ENCODE data around the gene POMT1.
A peak's percentile ranks its signal among the peaks of the same experiment; 100 is the strongest.
"Not testable (repeated sequence)": the region's sequence is repeated elsewhere in the genome, so short reads cannot be mapped to it uniquely, and the experiment has no call there.

Gene POMT1, protein sequence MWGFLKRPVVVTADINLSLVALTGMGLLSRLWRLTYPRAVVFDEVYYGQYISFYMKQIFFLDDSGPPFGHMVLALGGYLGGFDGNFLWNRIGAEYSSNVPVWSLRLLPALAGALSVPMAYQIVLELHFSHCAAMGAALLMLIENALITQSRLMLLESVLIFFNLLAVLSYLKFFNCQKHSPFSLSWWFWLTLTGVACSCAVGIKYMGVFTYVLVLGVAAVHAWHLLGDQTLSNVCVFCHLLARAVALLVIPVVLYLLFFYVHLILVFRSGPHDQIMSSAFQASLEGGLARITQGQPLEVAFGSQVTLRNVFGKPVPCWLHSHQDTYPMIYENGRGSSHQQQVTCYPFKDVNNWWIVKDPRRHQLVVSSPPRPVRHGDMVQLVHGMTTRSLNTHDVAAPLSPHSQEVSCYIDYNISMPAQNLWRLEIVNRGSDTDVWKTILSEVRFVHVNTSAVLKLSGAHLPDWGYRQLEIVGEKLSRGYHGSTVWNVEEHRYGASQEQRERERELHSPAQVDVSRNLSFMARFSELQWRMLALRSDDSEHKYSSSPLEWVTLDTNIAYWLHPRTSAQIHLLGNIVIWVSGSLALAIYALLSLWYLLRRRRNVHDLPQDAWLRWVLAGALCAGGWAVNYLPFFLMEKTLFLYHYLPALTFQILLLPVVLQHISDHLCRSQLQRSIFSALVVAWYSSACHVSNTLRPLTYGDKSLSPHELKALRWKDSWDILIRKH

GRCh38 chr9:131502781-131503625 lies at the start of gene POMT1:
TSS of gene POMT1 (plus strand) at chr9:131502918. CDS start at chr9:131504219, 1,301 bp downstream.
- DNase-seq, result peak; percentile 87 to 97 (median 95)

GRCh38 chr9:131454028-131454427 lies 48.7 kb upstream of the POMT1 start:
- no peak for DNase-seq

GRCh38 chr9:131455655-131456054 lies 47.1 kb upstream of the POMT1 start:
- not testable (repeated sequence) for DNase-seq

- no peak for DNase-seq
These were observed 45.0 kb upstream of the POMT1 start for GRCh38 chr9:131457746-131458145.

DNA sequence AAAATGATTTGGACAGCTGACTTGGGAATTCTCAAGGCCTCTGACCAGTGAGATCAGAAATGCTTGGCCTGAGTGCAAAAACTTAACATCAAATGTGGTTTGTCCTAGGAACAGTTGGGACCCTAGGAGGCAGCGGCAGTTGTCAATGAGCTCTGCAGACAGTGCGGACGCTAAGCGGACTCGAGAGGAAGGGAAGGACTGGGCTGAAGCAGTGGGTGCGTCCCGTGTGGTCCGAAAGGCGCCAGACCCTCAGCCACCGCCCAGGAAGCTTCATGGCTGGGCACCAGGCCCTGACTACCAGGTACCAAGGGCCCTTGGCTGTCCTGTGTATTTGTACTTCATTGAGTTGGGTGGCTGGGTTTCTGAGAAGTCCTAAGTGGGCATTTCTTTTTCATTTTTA lies 43.7 kb upstream of the POMT1 start:
- DNase-seq, result no peak

DNA sequence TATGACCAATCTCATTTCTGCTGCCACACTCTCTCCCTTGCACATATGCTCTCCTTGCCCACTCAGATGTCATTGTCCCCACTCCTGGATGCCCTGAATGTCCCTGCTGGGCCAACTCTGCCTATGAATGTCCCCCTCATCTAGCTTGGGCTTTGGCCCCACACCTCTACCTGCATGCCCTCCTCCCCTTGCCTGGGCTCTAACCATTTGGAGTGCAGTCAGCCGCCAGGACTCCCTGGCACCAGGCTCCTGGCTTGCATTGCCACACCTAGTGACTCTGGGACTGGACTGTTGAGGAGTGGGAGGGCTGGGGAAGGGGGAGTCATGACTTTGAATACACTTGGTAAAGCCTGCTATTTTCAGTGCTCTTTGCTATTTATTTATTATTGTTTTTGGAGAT lies 41.6 kb upstream of the POMT1 start:
- DNase-seq, result no peak

DNA sequence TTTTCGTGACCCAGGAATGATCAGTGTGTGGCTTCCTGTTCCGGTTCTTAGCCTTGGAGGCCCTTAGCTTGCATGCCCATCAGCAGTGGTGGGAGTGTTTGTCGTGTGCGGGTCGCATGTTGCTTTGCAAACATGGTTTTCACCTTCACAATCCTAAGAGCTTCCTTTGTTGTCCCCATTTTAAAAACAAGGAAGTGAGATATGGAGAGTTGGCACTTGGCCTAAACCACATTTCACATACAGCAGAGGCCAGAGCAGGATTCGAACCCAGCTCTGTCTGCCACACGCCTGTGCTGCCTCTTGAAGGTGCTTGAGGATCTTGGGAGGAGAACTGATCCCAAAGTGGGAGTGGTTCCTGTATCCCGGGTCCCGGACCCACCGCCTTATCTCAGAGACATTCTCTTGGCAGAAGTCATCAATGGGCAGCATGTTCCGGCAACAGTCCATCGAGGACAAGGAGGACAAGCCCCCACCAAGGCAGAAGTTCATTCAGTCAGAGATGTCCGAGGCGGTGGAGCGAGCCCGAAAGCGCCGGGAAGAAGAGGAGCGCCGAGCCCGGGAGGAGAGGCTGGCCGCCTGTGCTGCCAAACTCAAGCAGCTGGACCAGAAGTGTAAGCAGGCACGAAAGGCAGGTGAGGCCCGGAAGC lies 38.2 kb upstream of the POMT1 start:
- DNase-seq, result no peak

DNA sequence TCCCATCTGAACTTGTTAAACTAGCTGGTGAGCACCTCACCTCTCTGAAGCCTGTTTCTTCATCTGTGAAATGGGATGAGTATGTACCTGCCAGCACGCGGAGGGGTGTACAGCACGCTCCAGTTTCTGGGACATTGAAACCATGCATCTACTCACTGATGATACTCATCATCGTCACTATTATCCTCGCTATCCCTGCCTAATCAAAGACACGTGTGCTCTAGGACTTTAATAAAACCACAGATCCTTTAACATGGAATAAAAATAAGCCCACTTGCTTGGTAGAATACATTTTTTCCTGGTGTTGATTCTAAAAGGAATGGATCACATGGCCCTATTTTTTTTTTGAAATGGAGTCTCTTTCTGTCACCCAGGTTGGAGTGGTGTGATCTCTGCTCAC lies 37.3 kb upstream of the POMT1 start:
- no peak for DNase-seq

- DNase-seq, result no peak
These were observed 35.3 kb upstream of the POMT1 start for GRCh38 chr9:131467214-131467935.

DNA sequence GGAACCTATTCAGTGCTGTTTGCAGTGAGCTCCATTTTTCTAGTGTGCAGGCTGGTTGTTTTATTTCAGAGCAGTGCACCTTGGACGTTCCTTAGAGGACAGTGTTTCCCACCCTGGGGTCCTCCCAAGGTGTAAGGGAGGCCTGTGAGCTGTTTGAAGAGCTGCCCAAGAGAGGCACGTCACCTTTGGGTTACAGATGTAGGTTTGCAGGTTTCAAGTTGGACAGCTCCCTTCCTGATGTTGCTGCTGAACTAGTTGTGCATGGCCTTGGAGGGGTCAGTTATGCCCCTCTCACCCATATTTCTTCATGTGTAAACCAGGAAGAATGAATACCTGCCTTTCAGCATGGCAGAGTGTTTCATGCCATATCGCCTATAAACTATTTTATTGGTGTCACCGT lies 34.7 kb upstream of the POMT1 start:
- DNase-seq, result no peak

DNA sequence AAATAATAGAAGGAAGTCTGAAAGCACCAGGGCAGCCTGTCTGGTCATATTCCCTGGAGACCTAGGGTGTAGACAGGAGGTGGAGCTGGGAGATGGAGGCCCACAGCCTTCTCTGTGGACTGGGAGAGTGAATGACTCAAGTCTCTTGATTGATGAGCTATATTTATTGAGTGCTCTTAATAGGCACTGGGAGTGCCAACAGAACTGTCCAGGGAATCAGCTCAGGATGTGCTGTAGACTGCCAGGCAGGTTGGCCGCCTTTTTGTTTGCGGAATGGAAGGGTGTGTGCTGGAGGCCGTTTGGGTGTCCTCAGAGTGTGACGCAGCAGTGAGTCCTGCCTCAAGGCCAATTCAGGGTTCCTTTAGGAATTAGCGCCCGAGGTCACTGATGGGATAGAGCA lies 33.4 kb upstream of the POMT1 start:
- DNase-seq, result peak in 1 of 3 experiments; percentile 11

DNA sequence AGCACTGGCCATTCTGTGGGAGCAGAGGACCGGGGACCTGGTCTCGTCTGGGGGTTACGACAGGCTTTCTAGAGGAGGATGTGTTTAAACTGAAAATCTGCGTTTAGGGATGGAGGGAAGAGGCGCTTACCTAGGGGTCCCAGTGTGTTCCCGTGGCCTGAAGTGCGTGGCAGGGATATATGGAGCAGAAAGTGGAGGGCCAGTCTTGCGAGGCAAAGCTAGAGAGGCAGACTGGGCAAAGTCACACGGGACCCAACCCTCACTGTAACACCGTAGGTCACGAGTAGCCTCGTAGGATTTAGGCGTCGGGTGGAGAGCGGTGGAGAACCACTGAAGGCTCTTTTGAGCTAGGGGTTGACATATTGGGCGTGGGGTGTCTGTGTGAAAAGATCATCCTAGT lies 32.8 kb upstream of the POMT1 start:
- no peak for DNase-seq

GRCh38 chr9:131470581-131470991 lies 32.1 kb upstream of the POMT1 start:
- no peak for DNase-seq

GRCh38 chr9:131472085-131472484 lies 30.6 kb upstream of the POMT1 start:
- DNase-seq, result not testable (repeated sequence)

- DNase-seq, result no peak
These were observed 29.4 kb upstream of the POMT1 start for GRCh38 chr9:131473198-131473885.

- DNase-seq, result no peak
These were observed 28.8 kb upstream of the POMT1 start for GRCh38 chr9:131473891-131474290.

DNA sequence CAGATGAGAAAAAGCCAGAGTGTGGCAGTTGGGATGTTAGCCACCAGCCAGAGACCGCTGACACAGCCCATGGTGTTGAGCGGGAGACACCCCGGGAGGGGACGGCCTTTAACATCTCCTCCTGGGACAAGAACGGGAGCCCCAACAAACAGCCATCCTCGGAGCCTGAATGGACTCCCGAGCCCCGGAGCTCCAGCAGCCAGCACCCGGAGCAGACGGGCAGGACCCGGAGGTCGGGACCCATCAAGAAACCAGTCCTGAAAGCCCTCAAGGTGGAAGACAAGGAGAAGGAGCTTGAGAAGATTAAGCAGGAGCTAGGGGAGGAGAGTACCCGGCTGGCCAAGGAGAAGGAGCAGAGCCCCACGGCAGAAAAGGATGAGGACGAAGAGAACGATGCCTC lies 28.0 kb upstream of the POMT1 start:
- no peak for DNase-seq

GRCh38 chr9:131475111-131475955 lies 27.4 kb upstream of the POMT1 start:
- DNase-seq, result no peak

- no peak for DNase-seq
These were observed 26.6 kb upstream of the POMT1 start for GRCh38 chr9:131475956-131476776.
